ENCODE results near the gene ZNF469.
"Not testable (repeated sequence)": the region's sequence is repeated elsewhere in the genome, so short reads cannot be mapped to it uniquely, and the experiment has no call there.

DNA sequence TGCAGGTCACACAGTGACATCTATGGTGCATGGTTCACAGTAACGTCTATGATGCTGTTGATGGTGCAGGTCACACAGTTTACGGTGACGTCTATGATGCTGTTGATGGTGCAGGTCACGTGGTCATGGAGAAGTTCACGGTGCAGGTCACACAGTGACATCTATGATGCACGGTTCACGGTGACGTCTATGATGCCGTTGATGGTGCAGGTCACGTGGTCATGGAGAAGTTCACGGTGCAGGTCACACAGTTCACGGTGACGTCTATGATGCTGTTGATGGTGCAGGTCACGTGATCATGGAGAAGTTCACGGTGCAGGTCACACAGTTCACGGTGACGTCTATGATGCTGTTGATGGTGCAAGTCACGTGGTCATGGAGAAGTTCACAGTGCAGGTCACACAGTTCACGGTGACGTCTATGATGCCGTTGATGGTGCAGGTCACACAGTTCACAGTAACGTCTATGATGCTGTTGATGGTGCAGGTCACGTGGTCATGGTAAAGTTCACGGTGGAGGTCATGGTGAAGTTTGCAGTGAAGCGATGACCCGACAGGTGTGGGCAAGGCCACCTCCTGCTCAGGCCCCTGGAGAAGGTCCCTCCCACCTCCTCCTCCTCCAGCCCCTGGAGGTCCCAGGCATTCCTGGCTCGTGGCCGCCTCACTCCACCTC is 27.7 kb downstream of the ZNF469 start:
- not testable (repeated sequence) for TF ChIP-seq EZH2 (IDR thresholded peaks at IDR 0.05; ENCODE audit: borderline replicate concordance, low read depth, low read length, severe bottlenecking)
- TF ChIP-seq, protein P1, sequence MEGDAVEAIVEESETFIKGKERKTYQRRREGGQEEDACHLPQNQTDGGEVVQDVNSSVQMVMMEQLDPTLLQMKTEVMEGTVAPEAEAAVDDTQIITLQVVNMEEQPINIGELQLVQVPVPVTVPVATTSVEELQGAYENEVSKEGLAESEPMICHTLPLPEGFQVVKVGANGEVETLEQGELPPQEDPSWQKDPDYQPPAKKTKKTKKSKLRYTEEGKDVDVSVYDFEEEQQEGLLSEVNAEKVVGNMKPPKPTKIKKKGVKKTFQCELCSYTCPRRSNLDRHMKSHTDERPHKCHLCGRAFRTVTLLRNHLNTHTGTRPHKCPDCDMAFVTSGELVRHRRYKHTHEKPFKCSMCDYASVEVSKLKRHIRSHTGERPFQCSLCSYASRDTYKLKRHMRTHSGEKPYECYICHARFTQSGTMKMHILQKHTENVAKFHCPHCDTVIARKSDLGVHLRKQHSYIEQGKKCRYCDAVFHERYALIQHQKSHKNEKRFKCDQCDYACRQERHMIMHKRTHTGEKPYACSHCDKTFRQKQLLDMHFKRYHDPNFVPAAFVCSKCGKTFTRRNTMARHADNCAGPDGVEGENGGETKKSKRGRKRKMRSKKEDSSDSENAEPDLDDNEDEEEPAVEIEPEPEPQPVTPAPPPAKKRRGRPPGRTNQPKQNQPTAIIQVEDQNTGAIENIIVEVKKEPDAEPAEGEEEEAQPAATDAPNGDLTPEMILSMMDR (IDR thresholded peaks at IDR 0.05; ENCODE audit: borderline replicate concordance, extremely low read depth, low read length, poor library complexity, severe bottlenecking), result not testable (repeated sequence)
